Measurements from ENCODE around the gene SRGAP1. TPM values are rescaled to one million over a fixed set of nuclear protein-coding genes. Genes with fewer than 3 reads are reported as not detected.

SRGAP1 gene
- polyA plus RNA-seq, 1 experiment, result 24.9 TPM

GRCh38 chr12:63941166-63941800 lies 96.8 kb downstream of the SRGAP1 start:
- CTCF ChIA-PET, result interaction anchor here (1.0 kb wide), 1 partner anchor 97 kb away, joined by 3 read pairs; the partner anchor contains the start of gene SRGAP1
- TF ChIP-seq, protein P1, sequence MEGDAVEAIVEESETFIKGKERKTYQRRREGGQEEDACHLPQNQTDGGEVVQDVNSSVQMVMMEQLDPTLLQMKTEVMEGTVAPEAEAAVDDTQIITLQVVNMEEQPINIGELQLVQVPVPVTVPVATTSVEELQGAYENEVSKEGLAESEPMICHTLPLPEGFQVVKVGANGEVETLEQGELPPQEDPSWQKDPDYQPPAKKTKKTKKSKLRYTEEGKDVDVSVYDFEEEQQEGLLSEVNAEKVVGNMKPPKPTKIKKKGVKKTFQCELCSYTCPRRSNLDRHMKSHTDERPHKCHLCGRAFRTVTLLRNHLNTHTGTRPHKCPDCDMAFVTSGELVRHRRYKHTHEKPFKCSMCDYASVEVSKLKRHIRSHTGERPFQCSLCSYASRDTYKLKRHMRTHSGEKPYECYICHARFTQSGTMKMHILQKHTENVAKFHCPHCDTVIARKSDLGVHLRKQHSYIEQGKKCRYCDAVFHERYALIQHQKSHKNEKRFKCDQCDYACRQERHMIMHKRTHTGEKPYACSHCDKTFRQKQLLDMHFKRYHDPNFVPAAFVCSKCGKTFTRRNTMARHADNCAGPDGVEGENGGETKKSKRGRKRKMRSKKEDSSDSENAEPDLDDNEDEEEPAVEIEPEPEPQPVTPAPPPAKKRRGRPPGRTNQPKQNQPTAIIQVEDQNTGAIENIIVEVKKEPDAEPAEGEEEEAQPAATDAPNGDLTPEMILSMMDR (IDR thresholded peaks at IDR 0.05; ENCODE audit: low read depth, low read length), result no peak
- Histone ChIP-seq H3K27ac (ENCODE audit: low read depth, low read length) (no peak overlapping the region), H3K27me3 (ENCODE audit: control insufficient read depth, insufficient read depth, low read length) (no peaks in the 10 kb centered on the region), H3K9me3 (ENCODE audit: control insufficient read depth, insufficient read depth, low read length) (no peaks in the 10 kb centered on the region), H3K4me3 (ENCODE audit: low read depth, low read length) (no peak overlapping the region)
- no peak for DNase-seq (ENCODE audit: low read depth, low spot score)
- POLR2A ChIA-PET, result no interaction called here

GRCh38 chr12:63941879-63942278 lies 97.4 kb downstream of the SRGAP1 start:
- H3K9me3 ChIP-seq (ENCODE audit: control insufficient read depth, insufficient read depth, low read length), result no peaks in the 10 kb centered on the region
- H3K27me3 ChIP-seq (ENCODE audit: control insufficient read depth, insufficient read depth, low read length), result no peaks in the 10 kb centered on the region
- TF ChIP-seq, protein P1 (IDR thresholded peaks at IDR 0.05; ENCODE audit: low read depth, low read length), result no peak
- no peak for DNase-seq (ENCODE audit: low read depth, low spot score)
- no peak overlapping the region for H3K4me3 ChIP-seq (ENCODE audit: low read depth, low read length)
- ChIA-PET CTCF (no interaction called here), POLR2A (no interaction called here)
- H3K27ac ChIP-seq (ENCODE audit: low read depth, low read length), result no peak overlapping the region

DNA sequence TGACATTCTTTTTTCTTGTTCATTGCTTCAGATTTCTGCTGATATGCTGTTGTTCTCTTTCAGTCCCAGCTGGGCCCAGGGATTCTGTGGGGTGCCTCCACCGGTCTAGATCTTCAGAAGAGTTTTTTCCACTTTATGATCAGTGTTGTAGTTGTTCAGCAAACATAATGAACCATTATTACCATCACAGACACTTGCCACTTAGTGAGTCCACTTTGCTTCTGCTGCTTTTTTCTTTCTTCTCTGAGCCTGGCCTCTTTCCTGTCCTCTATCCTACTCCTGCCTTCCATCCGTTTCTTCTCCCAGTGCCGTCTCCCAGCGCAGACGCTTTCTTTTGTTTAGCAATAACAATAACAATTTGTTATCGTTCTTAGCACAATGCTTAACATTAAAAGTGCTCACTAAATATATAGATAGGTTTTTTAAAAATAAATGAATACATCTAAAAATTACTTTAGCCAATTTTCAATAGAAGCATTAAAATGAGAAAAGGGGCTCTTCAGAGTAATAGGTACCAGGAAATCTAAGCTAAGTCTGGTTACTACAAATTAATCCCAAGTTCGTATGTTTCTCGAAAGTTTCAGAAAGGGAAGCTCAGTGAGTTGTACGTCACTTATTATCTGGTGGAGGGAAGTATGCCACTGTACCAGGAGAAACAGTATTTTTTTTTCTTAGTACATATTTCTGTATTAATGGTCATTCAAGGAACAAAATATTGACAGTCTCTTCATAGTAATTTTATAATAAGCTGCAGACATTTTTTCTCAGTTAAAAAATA lies 98.2 kb downstream of the SRGAP1 start:
- CTCF ChIA-PET, result no interaction called here
- H3K9me3 ChIP-seq (ENCODE audit: control insufficient read depth, insufficient read depth, low read length), result no peaks in the 10 kb centered on the region
- TF ChIP-seq, protein P1 (IDR thresholded peaks at IDR 0.05; ENCODE audit: low read depth, low read length), result no peak
- no peak overlapping the region for H3K4me3 ChIP-seq (ENCODE audit: low read depth, low read length)
- no peak for DNase-seq (ENCODE audit: low read depth, low spot score)
- POLR2A ChIA-PET, result no interaction called here
- H3K27ac ChIP-seq (ENCODE audit: low read depth, low read length), result no peak overlapping the region
- no peaks in the 10 kb centered on the region for H3K27me3 ChIP-seq (ENCODE audit: control insufficient read depth, insufficient read depth, low read length)

- CTCF ChIA-PET, result no interaction called here
- TF ChIP-seq, protein P1 (IDR thresholded peaks at IDR 0.05; ENCODE audit: low read depth, low read length), result no peak
- Histone ChIP-seq H3K27me3 (ENCODE audit: control insufficient read depth, insufficient read depth, low read length) (no peaks in the 10 kb centered on the region), H3K27ac (ENCODE audit: low read depth, low read length) (no peak overlapping the region), H3K9me3 (ENCODE audit: control insufficient read depth, insufficient read depth, low read length) (no peaks in the 10 kb centered on the region), H3K4me3 (ENCODE audit: low read depth, low read length) (no peak overlapping the region)
- POLR2A ChIA-PET, result no interaction called here
- no peak for DNase-seq (ENCODE audit: low read depth, low spot score)
Measured at GRCh38 chr12:63944034-63944579, 99.6 kb downstream of the SRGAP1 start.

All from AG04450 (cell line).